HEK293T (cell line): ENCODE data around the gene CD37.

Experiments
- ARNT ChIP-seq: fragments of 450-650 bp; IDR thresholded peaks from 2 replicates; pipeline ENCODE4 v1.6.1; 2017; ENCODE audit warnings: mild to moderate bottlenecking
- BHLHE40 ChIP-seq: fragments of 450-650 bp; IDR thresholded peaks from 2 replicates; pipeline ENCODE4 v1.6.1; 2016; ENCODE audit warnings: mild to moderate bottlenecking, moderate library complexity, borderline replicate concordance
- ELF4 ChIP-seq: fragments of 450-650 bp; IDR thresholded peaks from 2 replicates; pipeline ENCODE4 v1.6.1; 2017; ENCODE audit warnings: antibody characterized with exemption
- LEF1 ChIP-seq: fragments of 450-650 bp; IDR thresholded peaks from 2 replicates; pipeline ENCODE4 v1.6.1; 2017; ENCODE audit warnings: mild to moderate bottlenecking, borderline replicate concordance
- PKNOX1 ChIP-seq: fragments of 450-650 bp; IDR thresholded peaks from 2 replicates; pipeline ENCODE4 v1.6.1; 2016
- SP1 ChIP-seq: fragments of 450-650 bp; IDR thresholded peaks from 2 replicates; pipeline ENCODE4 v1.6.1; 2017
- SUZ12 ChIP-seq: fragments of 450-650 bp; IDR thresholded peaks from 2 replicates; pipeline ENCODE4 v1.6.1; 2016; ENCODE audit warnings: mild to moderate bottlenecking

GRCh38 chr19:49362048-49362928 is 27.1 kb downstream of the CD37 start, which contains the start of gene TEAD2:
- TF ChIP-seq ELF4 = no peak
- no peak for TF ChIP-seq SP1
- no peak for TF ChIP-seq LEF1
- TF ChIP-seq ARNT = no peak
- TF ChIP-seq SUZ12 = no peak
- no peak for TF ChIP-seq PKNOX1
- TF ChIP-seq BHLHE40 = no peak
